Urinary bladder (tissue), 4 donors: Measurements from ENCODE around the gene NLK. TPM values are rescaled to one million over a fixed set of nuclear protein-coding genes. Genes with fewer than 3 reads are reported as not detected.
"Not testable (repeated sequence)": the region's sequence is repeated elsewhere in the genome, so short reads cannot be mapped to it uniquely, and the experiment has no call there.

Experiments
- DNase-seq: peaks from one replicate; pipeline ENCODE4 v3.0.0-alpha.2; 2015; ENCODE audit errors: extremely low spot score
- H3K27ac ChIP-seq: one replicate; pipeline ENCODE4 v1.5.1; 2013; ENCODE audit warnings: low read depth, mild to moderate bottlenecking, moderate library complexity
- H3K36me3 ChIP-seq: one replicate; pipeline ENCODE4 v1.6.1; 2013; ENCODE audit warnings: mild to moderate bottlenecking, moderate library complexity; ENCODE audit not compliant: insufficient read depth
- H3K4me1 ChIP-seq: one replicate; pipeline ENCODE4 v1.6.1; 2013; ENCODE audit warnings: mild to moderate bottlenecking, moderate library complexity; ENCODE audit not compliant: insufficient read depth
- H3K4me3 ChIP-seq: one replicate; pipeline ENCODE4 v1.5.1; 2013; ENCODE audit warnings: low read depth, low read length
- WGBS: extraction: QIAGEN DNeasy Blood & Tissue Kit; methylation state at CpG from one replicate; pipeline ENCODE4 v1.1.7; 2013; 5-methylcytosine and 5-hydroxymethylcytosine counted together
- polyA plus RNA-seq: library from polyadenylated mRNA; stranded (reverse); fragments of 200-250 nt; gene quantifications from one replicate; pipeline ENCODE4 v1.2.3, GENCODE V29; 2013
- total RNA-seq: library from RNA; depleted of rRNA; stranded (reverse); fragments of >200 nt; gene quantifications from one replicate; pipeline ENCODE4 v1.2.3, GENCODE V29; 2014
- donor health status: healthy with polysubstance abuse.
- donor health status: healthy.

The NLK gene
- total and polyA plus RNA-seq, 2 donors, result 6.8 to 28.1 TPM

- Histone ChIP-seq H3K4me3 (no peak overlapping the region), H3K27ac (no peak overlapping the region), H3K4me1 (no peaks in the 10 kb centered on the region), H3K36me3 (no peaks in the 10 kb centered on the region)
- DNase-seq, result no peak
- WGBS, result 67% methylated on average over 3 of the region's 3 CpGs
These were observed 150.8 kb downstream of the NLK start for GRCh38 chr17:28193241-28193640.

- Histone ChIP-seq H3K4me3 (no peak overlapping the region), H3K27ac (no peak overlapping the region), H3K4me1 (no peaks in the 10 kb centered on the region), H3K36me3 (no peaks in the 10 kb centered on the region)
- DNase-seq, result no peak
These were observed 151.9 kb downstream of the NLK start for GRCh38 chr17:28194382-28194781.

GRCh38 chr17:28196636-28197035, 154.2 kb downstream of the NLK start:
- no peaks in the 10 kb centered on the region for H3K36me3 ChIP-seq
- H3K27ac ChIP-seq, result no peak overlapping the region
- DNase-seq, result no peak
- no peak overlapping the region for H3K4me3 ChIP-seq
- H3K4me1 ChIP-seq, result no peaks in the 10 kb centered on the region
- WGBS, result 96% methylated on average over 1 of the region's 1 CpG

GRCh38 chr17:28199115-28199514, 156.6 kb downstream of the NLK start:
- 95% methylated on average over 6 of the region's 6 CpGs for WGBS
- Histone ChIP-seq H3K27ac (no peak overlapping the region), H3K36me3 (no peaks in the 10 kb centered on the region), H3K4me3 (no peak overlapping the region), H3K4me1 (no peaks in the 10 kb centered on the region)
- DNase-seq, result no peak

- WGBS, result 96% methylated on average over 2 of the region's 2 CpGs
- Histone ChIP-seq H3K4me3 (no peak overlapping the region), H3K36me3 (no peaks in the 10 kb centered on the region), H3K4me1 (no peaks in the 10 kb centered on the region), H3K27ac (no peak overlapping the region)
- DNase-seq, result no peak
These were observed 157.3 kb downstream of the NLK start for GRCh38 chr17:28199728-28200127.

GRCh38 chr17:28201315-28201714, 158.8 kb downstream of the NLK start:
- Histone ChIP-seq H3K4me1 (no peaks in the 10 kb centered on the region), H3K36me3 (no peaks in the 10 kb centered on the region), H3K4me3 (no peak overlapping the region), H3K27ac (no peak overlapping the region)
- WGBS, result 77% methylated on average over 3 of the region's 3 CpGs
- DNase-seq, result no peak

DNA sequence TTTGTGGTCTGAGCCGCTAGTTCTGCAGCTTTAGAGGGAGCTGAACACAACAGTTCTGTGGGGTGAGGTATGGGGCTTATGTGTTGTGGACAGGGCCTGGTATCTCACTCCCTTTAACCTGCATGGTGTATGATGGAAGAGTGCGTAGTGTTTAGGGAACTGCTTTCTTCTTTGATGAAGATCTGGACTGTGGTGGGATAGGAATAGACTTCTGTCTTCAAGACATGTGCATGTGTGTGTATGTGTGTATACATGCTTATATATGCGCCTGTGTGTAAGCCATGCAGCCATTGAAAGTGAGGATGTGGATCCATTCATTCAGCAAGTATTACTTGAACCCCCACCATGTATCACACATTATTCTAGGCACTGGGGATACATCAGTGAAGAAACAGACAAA, 161.8 kb downstream of the NLK start:
- WGBS, result 97% methylated on average over 3 of the region's 3 CpGs
- Histone ChIP-seq H3K36me3 (no peaks in the 10 kb centered on the region), H3K27ac (no peak overlapping the region), H3K4me3 (no peak overlapping the region), H3K4me1 (no peaks in the 10 kb centered on the region)
- no peak for DNase-seq

GRCh38 chr17:28204751-28205150, 162.3 kb downstream of the NLK start:
- H3K36me3 ChIP-seq, result no peaks in the 10 kb centered on the region
- no peak overlapping the region for H3K4me3 ChIP-seq
- 73% methylated on average over 1 of the region's 1 CpG for WGBS
- H3K4me1 ChIP-seq, result no peaks in the 10 kb centered on the region
- H3K27ac ChIP-seq, result no peak overlapping the region
- no peak for DNase-seq

GRCh38 chr17:28206292-28206691, 163.8 kb downstream of the NLK start:
- DNase-seq, result no peak
- Histone ChIP-seq H3K4me3 (no peak overlapping the region), H3K4me1 (no peaks in the 10 kb centered on the region), H3K36me3 (no peaks in the 10 kb centered on the region), H3K27ac (no peak overlapping the region)

- Histone ChIP-seq H3K36me3 (no peaks in the 10 kb centered on the region), H3K27ac (no peak overlapping the region), H3K4me3 (no peak overlapping the region), H3K4me1 (no peaks in the 10 kb centered on the region)
- DNase-seq, result no peak
- WGBS, result 89% methylated on average over 7 of the region's 7 CpGs
These were observed 169.3 kb downstream of the NLK start for GRCh38 chr17:28211811-28212210.

DNA sequence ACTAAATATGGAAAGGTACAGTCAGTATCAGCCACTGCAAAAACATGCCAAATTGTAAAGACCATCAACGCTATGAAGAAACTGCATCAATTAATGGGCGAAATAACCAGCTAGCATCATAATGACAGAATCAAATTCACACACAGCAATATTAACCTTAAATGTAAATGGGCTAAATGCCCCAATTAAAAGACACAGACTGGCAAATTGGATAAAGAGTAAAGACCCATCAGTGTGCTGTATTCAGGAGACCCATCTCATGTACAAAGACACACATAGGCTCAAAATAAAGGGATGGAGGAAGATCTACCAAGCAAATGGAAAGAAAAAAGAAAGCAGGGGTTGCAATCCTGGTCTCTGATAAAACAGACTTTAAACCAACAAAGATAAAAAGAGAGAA, 171.1 kb downstream of the NLK start:
- not testable (repeated sequence) for DNase-seq, H3K4me3 ChIP-seq, H3K27ac ChIP-seq, H3K36me3 ChIP-seq, H3K4me1 ChIP-seq
- WGBS, result 98% methylated on average over 2 of the region's 2 CpGs

DNA sequence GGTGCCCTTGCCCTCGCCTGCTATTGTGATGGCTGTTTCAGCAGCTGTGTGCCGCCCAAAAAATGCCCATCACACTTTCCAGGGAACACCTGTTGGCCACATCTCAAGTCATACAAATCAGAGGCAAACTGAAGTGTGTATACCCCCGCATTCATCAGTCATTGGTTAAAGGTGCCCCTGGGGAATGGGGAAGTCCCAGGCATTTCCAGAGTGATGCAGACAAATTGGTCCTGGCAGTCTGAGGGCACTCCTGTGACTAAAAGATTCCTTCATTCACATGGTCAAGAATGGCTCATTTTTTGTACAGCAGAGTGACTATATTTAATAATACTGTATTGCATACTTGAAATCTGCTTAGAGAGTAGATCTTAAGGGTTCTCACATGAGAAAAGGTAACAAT, 173.6 kb downstream of the NLK start:
- Histone ChIP-seq H3K27ac (no peak overlapping the region), H3K36me3 (no peaks in the 10 kb centered on the region), H3K4me3 (no peak overlapping the region), H3K4me1 (no peaks in the 10 kb centered on the region)
- DNase-seq, result no peak
- WGBS, result 83% methylated on average over 3 of the region's 3 CpGs

DNA sequence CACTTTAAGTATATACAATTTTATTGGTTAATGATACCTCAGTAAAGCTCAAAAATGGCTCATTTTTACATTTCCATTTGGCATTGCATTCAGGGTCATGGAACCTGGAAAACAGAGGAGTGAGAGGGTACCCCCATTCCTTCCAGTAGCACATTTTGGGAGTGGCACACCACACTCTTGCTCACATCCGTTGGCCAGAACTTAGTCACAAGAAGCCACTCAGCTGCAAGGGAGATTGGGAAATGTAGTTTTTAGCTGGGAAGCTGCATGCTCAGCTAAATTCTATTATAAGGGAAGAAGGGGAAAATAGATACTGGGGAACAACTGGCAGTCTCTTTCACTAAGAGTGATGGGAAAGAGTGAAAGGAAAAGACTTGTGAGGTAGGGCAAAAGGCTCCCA, 174.1 kb downstream of the NLK start:
- WGBS, result 6% methylated on average over 1 of the region's 1 CpG
- H3K4me3 ChIP-seq, result no peak overlapping the region
- H3K36me3 ChIP-seq, result no peaks in the 10 kb centered on the region
- no peak overlapping the region for H3K27ac ChIP-seq
- no peak for DNase-seq
- no peaks in the 10 kb centered on the region for H3K4me1 ChIP-seq

- Histone ChIP-seq H3K36me3 (no peaks in the 10 kb centered on the region), H3K4me3 (no peak overlapping the region), H3K27ac (no peak overlapping the region), H3K4me1 (no peaks in the 10 kb centered on the region)
- WGBS, result 90% methylated on average over 7 of the region's 7 CpGs
- DNase-seq, result no peak
These were observed 177.3 kb downstream of the NLK start for GRCh38 chr17:28219771-28220170.

- Histone ChIP-seq H3K27ac (no peak overlapping the region), H3K4me1 (no peaks in the 10 kb centered on the region), H3K36me3 (no peaks in the 10 kb centered on the region), H3K4me3 (no peak overlapping the region)
- DNase-seq, result no peak
- WGBS, result 87% methylated on average over 4 of the region's 4 CpGs
These were observed 179.4 kb downstream of the NLK start for GRCh38 chr17:28221751-28222414.
